Esophagus muscularis mucosa (tissue), 4 donors: ENCODE measurements around the gene TMEM269. TPM values are rescaled to one million over a fixed set of nuclear protein-coding genes. Genes with fewer than 3 reads are reported as not detected.

Source experiments
- DNase-seq: peaks from one replicate; pipeline ENCODE4 v3.0.0-alpha.2; 2017; ENCODE audit errors: extremely low spot score
- H3K27ac ChIP-seq, 4 donors: fragments of 200-600 bp; sonication (generic); replicated peaks in 1 of 4; 1 replicate in 3 of 4; 2 replicates in 1 of 4; pipeline ENCODE4 v1.5.1; 2016 to 2019; ENCODE audit warnings: mild to moderate bottlenecking in 1 of 4
- H3K27me3 ChIP-seq, 4 donors: fragments of 200-600 bp; sonication (generic); one replicate each; pipeline versions ENCODE4 v1.5.1 to v1.6.0; 2016 to 2019
- H3K36me3 ChIP-seq, 4 donors: fragments of 200-600 bp; sonication (generic); one replicate each; pipeline ENCODE4 v1.5.1; 2016 to 2019
- H3K4me1 ChIP-seq, 4 donors: fragments of 200-600 bp; sonication (generic); one replicate each; pipeline ENCODE4 v1.5.1; 2016 to 2019
- H3K4me3 ChIP-seq, 4 donors: fragments of 200-600 bp; sonication (generic); 1 replicate in 2 of 4; 2 replicates in 2 of 4; pipeline ENCODE4 v1.5.1; 2016 to 2019; ENCODE audit warnings: mild to moderate bottlenecking in 4 of 4, moderate library complexity in 1 of 4
- H3K9me3 ChIP-seq, 4 donors: fragments of 200-600 bp; sonication (generic); 1 replicate in 3 of 4; 2 replicates in 1 of 4; pipeline ENCODE4 v1.5.1; 2016 to 2019
- EP300 ChIP-seq: sonication (generic); formaldehyde crosslinking; IDR thresholded peaks from one replicate; pipeline ENCODE4 v1.6.1; 2017; ENCODE audit warnings: antibody characterized with exemption
- POLR2A ChIP-seq: fragments of 450-650 bp; IDR thresholded peaks from one replicate; pipeline ENCODE4 v1.6.1; 2017; ENCODE audit warnings: antibody characterized with exemption, moderate library complexity, mild to moderate bottlenecking, low read depth
- POLR2AphosphoS5 ChIP-seq, 2 donors: sonication (generic); formaldehyde crosslinking; IDR thresholded peaks; one replicate each; pipeline ENCODE4 v1.6.1; 2017; ENCODE audit warnings: antibody characterized with exemption in 2 of 2
- WGBS: methylation state at CpG from one replicate; pipeline ENCODE4 v1.1.5; 2018; 5-methylcytosine and 5-hydroxymethylcytosine counted together
- intact Hi-C: fragments of 100-400 bp; cut with DNase I; formaldehyde crosslinking; loops from one replicate; pipeline ENCODE4 v1.15.1; 2023
- total RNA-seq, 4 donors: library from RNA; depleted of rRNA; stranded (reverse); fragments of >200 nt; gene quantifications; one replicate each; pipeline versions ENCODE4 v1.1.0 to v1.2.1, GENCODE V29; 2016
- TF ChIP-seq, protein P1 (sequence below), 3 experiments: fragments of 200-600 bp in 2 of 3; fragments of 450-650 bp in 1 of 3; sonication (generic) in 2 of 3; IDR thresholded peaks; one replicate each; pipeline ENCODE4 v1.5.1; 2017 to 2019; ENCODE audit warnings: antibody characterized with exemption in 3 of 3, mild to moderate bottlenecking in 2 of 3, moderate library complexity in 1 of 3

The TMEM269 gene
- total RNA-seq, 4 donors from 2014 or later = 0.06 TPM; not detected in 3

- Histone ChIP-seq H3K4me1 (peaks cover 37 to 54% (median 50%) of the 10 kb centered on the region in 4 donors), H3K27me3 (no peaks in the 10 kb centered on the region), H3K9me3 (no peaks in the 10 kb centered on the region), H3K4me3 (peak overlapping the region; percentile 75 to 96 (median 86)), H3K27ac (no peak overlapping the region), H3K36me3 (no peaks in the 10 kb centered on the region)
- no peak for DNase-seq
- intact Hi-C loops = loop anchor here (5.0 to 10.0 kb wide), 4 partner anchors 49 to 157 kb away; partner anchors contain the start of genes ERMAP, PPIH, SVBP and ZNF691
- WGBS = 95% methylated on average over 2 of the region's 2 CpGs
- TF ChIP-seq EP300 = no peak
- TF ChIP-seq, protein P1, sequence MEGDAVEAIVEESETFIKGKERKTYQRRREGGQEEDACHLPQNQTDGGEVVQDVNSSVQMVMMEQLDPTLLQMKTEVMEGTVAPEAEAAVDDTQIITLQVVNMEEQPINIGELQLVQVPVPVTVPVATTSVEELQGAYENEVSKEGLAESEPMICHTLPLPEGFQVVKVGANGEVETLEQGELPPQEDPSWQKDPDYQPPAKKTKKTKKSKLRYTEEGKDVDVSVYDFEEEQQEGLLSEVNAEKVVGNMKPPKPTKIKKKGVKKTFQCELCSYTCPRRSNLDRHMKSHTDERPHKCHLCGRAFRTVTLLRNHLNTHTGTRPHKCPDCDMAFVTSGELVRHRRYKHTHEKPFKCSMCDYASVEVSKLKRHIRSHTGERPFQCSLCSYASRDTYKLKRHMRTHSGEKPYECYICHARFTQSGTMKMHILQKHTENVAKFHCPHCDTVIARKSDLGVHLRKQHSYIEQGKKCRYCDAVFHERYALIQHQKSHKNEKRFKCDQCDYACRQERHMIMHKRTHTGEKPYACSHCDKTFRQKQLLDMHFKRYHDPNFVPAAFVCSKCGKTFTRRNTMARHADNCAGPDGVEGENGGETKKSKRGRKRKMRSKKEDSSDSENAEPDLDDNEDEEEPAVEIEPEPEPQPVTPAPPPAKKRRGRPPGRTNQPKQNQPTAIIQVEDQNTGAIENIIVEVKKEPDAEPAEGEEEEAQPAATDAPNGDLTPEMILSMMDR (IDR thresholded peaks at IDR 0.05) = no peak
- TF ChIP-seq POLR2A = no peak
Observed at GRCh38 chr1:42768172-42768571, 16.6 kb upstream of the TMEM269 start.

- intact Hi-C loops = loop anchor here (5.0 to 10.0 kb wide), 4 partner anchors 47 to 155 kb away; partner anchors contain the start of genes ERMAP, PPIH, SVBP and ZNF691
- 90% methylated on average over 3 of the region's 3 CpGs for WGBS
- no peaks in the 10 kb centered on the region for H3K9me3 ChIP-seq
- peaks cover 32 to 42% (median 37%) of the 10 kb centered on the region in 4 donors for H3K4me1 ChIP-seq
- peaks cover 5 to 15% (median 14%) of the 10 kb centered on the region in 4 donors for H3K36me3 ChIP-seq
- no peaks in the 10 kb centered on the region for H3K27me3 ChIP-seq
- H3K27ac ChIP-seq = no peak overlapping the region
- no peak for DNase-seq
- H3K4me3 ChIP-seq = no peak overlapping the region
- TF ChIP-seq, protein P1 (IDR thresholded peaks at IDR 0.05) = no peak
- no peak for TF ChIP-seq POLR2A
- TF ChIP-seq EP300 = no peak
Observed at GRCh38 chr1:42769811-42770210, 15.0 kb upstream of the TMEM269 start.

DNA sequence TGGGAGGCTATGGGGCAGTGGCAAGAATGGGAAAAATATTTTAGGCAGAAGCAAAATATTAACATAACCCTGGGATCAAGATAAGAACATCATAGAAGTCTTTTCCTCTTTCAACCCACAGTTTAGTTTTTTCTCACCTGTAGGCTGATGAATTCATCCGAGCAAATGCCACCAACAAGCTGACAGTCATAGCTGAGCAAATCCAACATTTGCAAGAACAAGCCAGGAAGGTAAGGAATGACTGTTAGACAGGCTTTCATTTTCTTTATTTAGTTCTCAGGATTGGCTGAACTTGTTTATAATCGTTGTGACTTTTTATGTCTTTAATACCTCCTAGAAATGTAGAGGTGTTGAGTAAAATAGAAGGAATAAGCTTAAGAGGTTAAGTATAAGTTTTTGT is 11.4 kb upstream of the TMEM269 start:
- no peak for DNase-seq
- no peaks in the 10 kb centered on the region for H3K27me3 ChIP-seq
- no peak overlapping the region for H3K27ac ChIP-seq
- peaks cover 20 to 48% (median 46%) of the 10 kb centered on the region in 4 donors for H3K36me3 ChIP-seq
- TF ChIP-seq, protein P1 (IDR thresholded peaks at IDR 0.05) = no peak
- no peak for TF ChIP-seq EP300
- TF ChIP-seq POLR2AphosphoS5 (IDR thresholded peaks at IDR 0.05) = no peak
- TF ChIP-seq POLR2A = no peak
- 53% methylated on average over 2 of the region's 2 CpGs for WGBS
- H3K4me3 ChIP-seq = no peak overlapping the region
- intact Hi-C loops = no loop called here
- no peaks in the 10 kb centered on the region for H3K9me3 ChIP-seq
- peaks cover 16 to 22% (median 19%) of the 10 kb centered on the region in 4 donors for H3K4me1 ChIP-seq

DNA sequence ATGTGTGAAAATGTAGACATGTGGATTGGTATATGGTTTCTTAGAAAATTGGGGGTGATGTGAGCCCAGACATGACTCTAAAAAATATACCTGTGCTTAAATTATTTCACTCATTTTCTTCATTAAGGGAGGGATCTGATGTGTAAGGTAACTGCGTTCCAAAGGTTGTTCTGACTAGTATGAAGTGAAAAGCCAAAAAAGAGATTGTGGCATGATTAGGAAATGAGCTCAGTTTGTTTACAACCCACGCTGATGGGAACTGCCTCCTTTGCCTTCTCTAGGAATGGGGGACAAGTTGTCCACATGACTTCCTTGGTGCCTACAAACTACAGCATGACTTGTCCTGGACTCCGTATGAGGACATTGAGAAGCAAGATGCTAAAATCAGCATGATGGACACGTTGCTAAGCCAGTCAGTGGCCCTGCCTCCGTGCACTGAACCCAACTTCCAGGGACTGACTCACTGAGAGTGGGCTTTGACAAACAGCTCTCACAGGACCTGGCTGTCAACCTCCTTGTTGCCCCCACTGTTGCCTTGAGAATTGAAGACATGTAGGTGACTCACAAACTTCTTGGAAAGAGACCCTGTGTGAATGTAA is 9.8 kb upstream of the TMEM269 start:
- Histone ChIP-seq H3K4me3 (no peak overlapping the region), H3K27ac (no peak overlapping the region), H3K27me3 (no peaks in the 10 kb centered on the region), H3K36me3 (peaks cover 20 to 63% (median 48%) of the 10 kb centered on the region in 4 donors), H3K4me1 (peaks cover under 1 to 6% (median 5%) of the 10 kb centered on the region in 4 donors), H3K9me3 (no peaks in the 10 kb centered on the region)
- DNase-seq = no peak
- intact Hi-C loops = loop anchor here (5.0 kb wide), 1 partner anchor 297 kb away; no protein-coding TSS in a partner anchor
- 88% methylated on average over 5 of the region's 5 CpGs for WGBS
- TF ChIP-seq, protein P1 (IDR thresholded peaks at IDR 0.05) = no peak
- TF ChIP-seq POLR2A = no peak
- TF ChIP-seq EP300 = no peak
- TF ChIP-seq POLR2AphosphoS5 (IDR thresholded peaks at IDR 0.05) = no peak

GRCh38 chr1:42776502-42776901 is 8.3 kb upstream of the TMEM269 start:
- TF ChIP-seq POLR2A = no peak
- TF ChIP-seq, protein P1 (IDR thresholded peaks at IDR 0.05) = no peak
- TF ChIP-seq POLR2AphosphoS5 (IDR thresholded peaks at IDR 0.05) = no peak
- no peak for TF ChIP-seq EP300
- WGBS = 97% methylated on average over 6 of the region's 6 CpGs
- H3K4me3 ChIP-seq = no peak overlapping the region
- intact Hi-C loops = loop anchor here (5.0 kb wide), 1 partner anchor 296 kb away; no protein-coding TSS in a partner anchor
- H3K27ac ChIP-seq = no peak overlapping the region
- no peak for DNase-seq
- H3K4me1 ChIP-seq = no peaks in the 10 kb centered on the region
- H3K36me3 ChIP-seq = peaks cover 27 to 78% (median 57%) of the 10 kb centered on the region in 4 donors
- no peaks in the 10 kb centered on the region for H3K9me3 ChIP-seq
- H3K27me3 ChIP-seq = no peaks in the 10 kb centered on the region
